ENCODE results near the gene DDTL.

Gene DDTL

GRCh38 chr22:24003887-24004286 lies 37.2 kb downstream of the DDTL start:
- TF ChIP-seq, protein P1, sequence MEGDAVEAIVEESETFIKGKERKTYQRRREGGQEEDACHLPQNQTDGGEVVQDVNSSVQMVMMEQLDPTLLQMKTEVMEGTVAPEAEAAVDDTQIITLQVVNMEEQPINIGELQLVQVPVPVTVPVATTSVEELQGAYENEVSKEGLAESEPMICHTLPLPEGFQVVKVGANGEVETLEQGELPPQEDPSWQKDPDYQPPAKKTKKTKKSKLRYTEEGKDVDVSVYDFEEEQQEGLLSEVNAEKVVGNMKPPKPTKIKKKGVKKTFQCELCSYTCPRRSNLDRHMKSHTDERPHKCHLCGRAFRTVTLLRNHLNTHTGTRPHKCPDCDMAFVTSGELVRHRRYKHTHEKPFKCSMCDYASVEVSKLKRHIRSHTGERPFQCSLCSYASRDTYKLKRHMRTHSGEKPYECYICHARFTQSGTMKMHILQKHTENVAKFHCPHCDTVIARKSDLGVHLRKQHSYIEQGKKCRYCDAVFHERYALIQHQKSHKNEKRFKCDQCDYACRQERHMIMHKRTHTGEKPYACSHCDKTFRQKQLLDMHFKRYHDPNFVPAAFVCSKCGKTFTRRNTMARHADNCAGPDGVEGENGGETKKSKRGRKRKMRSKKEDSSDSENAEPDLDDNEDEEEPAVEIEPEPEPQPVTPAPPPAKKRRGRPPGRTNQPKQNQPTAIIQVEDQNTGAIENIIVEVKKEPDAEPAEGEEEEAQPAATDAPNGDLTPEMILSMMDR (conservative IDR thresholded peaks at IDR 0.05), result no peak
- H3K27ac ChIP-seq, result no peak overlapping the region

DNA sequence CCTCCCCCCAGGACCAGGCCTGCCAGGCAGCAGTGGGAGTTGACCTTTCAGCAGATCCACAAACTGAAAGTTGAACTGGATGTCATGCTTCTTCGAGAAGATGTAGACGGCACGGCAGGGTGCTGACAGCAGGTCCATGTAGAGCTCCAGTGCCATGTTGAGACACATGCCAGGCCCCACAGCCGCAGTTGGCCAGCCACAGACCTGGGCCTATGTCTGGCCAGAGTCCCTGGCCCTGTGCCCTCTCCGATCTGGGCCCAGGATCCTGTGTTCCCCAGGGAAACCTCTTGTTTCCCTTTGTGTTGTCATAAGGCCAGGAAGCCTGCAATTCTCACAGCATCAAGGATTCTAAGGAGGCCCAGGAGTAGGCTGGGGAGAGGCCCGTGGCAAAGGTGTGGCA lies 38.5 kb downstream of the DDTL start, which contains the start of gene GSTT4:
GSTT4 (minus strand) TSS at position 253 of the 400 bp plus-strand sequence; CDS start at position 156, 97 bp downstream.
- no peak within 1 kb of the TSS; the same call in 1 of the 2 replicates for H3K27ac ChIP-seq
- TF ChIP-seq, protein P1 (conservative IDR thresholded peaks at IDR 0.05), result no peak

DNA sequence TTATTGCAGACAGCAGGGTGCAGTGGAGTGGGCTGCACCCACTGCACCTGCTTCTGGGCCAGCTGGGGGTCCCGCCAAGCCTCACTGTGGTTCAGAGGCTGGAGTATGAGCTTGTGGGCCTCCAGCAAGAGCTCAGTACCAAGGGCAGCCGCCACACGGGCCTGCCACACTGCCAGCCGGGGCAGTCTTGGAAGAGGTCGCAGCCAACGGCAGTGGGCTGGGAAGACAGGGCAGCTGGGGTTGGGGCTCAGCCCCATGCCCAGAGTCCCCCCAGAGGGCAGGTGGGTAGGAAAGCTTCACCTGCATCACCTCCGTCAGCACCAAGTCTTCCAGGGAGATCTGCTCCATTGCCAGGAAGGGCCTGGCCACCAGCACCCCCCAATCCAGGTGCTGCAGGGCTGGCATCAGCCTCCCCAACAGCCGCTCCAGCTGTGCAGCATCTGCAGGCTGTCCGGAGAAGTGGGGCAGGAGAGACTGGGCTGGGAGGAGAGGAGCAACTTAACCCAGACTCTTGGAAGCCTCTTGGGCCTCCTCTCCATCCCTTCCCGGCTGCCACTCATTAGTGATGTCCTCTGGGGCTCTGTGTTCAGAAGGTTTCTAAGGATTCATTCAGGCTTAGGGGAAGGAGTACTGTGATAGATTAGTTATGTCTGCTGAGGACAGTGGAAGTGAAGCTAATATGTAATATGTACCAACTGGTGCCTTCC lies 39.7 kb downstream of the DDTL start:
- no peak overlapping the region for H3K27ac ChIP-seq
- TF ChIP-seq, protein P1 (conservative IDR thresholded peaks at IDR 0.05), result no peak

GRCh38 chr22:24006914-24007214 lies 40.2 kb downstream of the DDTL start:
- TF ChIP-seq, protein P1 (conservative IDR thresholded peaks at IDR 0.05), result no peak
- no peak overlapping the region for H3K27ac ChIP-seq

DNA sequence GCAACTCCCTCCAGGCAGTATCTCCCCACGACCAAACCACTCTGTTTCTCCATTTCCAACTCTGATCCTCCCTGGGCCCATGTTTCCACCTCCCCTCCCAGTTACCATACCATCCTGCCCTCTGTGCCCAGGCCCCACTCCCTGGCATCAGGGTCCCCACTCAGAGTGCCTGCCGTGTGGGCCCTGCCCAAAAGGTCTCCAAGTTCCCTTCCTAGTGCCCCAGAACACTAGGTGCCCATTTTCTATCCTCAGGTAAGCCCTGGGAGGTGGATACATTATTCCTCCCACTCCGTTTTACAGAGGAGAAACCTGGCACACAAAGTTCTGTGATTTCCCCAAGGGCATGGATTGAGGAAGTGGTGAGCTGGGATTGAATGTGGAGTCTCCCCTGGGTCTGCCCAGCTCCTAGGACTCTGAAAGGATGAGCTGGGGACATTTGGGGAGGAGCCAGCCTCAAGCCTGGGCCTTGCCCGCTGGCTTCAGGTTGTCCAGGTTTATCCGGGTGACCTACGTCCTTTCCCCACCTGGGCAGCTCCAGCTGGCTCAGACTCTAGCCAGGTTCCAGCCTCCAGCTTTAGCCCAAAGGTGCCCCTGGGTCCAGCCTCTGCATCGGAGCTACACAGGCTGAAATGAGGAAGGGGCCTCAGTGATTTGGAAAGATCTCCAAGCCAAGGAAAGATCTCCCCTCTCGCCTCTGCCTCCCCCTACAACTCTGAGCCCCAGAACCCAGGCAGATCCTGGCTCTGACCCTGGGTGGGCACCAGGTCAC lies 40.7 kb downstream of the DDTL start:
- no peak overlapping the region for H3K27ac ChIP-seq
- TF ChIP-seq, protein P1 (conservative IDR thresholded peaks at IDR 0.05), result no peak

- no peak overlapping the region for H3K27ac ChIP-seq
- TF ChIP-seq, protein P1 (conservative IDR thresholded peaks at IDR 0.05), result no peak
These were observed 41.3 kb downstream of the DDTL start for GRCh38 chr22:24008022-24008283.

- H3K27ac ChIP-seq, result no peak overlapping the region
- TF ChIP-seq, protein P1 (conservative IDR thresholded peaks at IDR 0.05), result no peak
These were observed 41.9 kb downstream of the DDTL start for GRCh38 chr22:24008381-24009226.
